Measurements from ENCODE around the gene KATNBL1.

KATNBL1 gene

DNA sequence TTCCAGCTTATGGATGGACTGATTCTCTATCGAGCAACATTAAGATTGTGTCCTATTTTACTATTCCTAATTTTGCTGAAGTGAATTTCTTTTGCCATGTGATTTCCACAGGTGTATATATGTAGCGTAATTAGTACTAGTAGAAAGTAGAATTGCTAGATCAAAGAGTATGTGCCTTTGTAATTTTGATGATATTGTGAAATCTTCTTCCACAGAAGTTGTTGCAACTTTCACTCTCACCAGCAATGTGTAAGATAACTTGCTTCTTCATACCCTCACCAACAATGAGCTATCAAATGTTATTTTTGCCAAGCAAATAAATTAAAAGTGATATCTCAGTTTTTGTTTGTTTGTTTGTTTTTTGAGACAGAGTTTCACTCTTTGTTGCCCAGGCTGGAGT, 102.6 kb downstream of the KATNBL1 start:
- ChIA-PET CTCF (no interaction called here), POLR2A (ENCODE audit: low non-redundant PET) (no interaction called here)
- TF ChIP-seq, protein P1, sequence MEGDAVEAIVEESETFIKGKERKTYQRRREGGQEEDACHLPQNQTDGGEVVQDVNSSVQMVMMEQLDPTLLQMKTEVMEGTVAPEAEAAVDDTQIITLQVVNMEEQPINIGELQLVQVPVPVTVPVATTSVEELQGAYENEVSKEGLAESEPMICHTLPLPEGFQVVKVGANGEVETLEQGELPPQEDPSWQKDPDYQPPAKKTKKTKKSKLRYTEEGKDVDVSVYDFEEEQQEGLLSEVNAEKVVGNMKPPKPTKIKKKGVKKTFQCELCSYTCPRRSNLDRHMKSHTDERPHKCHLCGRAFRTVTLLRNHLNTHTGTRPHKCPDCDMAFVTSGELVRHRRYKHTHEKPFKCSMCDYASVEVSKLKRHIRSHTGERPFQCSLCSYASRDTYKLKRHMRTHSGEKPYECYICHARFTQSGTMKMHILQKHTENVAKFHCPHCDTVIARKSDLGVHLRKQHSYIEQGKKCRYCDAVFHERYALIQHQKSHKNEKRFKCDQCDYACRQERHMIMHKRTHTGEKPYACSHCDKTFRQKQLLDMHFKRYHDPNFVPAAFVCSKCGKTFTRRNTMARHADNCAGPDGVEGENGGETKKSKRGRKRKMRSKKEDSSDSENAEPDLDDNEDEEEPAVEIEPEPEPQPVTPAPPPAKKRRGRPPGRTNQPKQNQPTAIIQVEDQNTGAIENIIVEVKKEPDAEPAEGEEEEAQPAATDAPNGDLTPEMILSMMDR (conservative IDR thresholded peaks at IDR 0.05; ENCODE audit: low read depth), result no peak
- no peak overlapping the region for H3K27ac ChIP-seq
- DNase-seq (ENCODE audit: low spot score), result no peak

DNA sequence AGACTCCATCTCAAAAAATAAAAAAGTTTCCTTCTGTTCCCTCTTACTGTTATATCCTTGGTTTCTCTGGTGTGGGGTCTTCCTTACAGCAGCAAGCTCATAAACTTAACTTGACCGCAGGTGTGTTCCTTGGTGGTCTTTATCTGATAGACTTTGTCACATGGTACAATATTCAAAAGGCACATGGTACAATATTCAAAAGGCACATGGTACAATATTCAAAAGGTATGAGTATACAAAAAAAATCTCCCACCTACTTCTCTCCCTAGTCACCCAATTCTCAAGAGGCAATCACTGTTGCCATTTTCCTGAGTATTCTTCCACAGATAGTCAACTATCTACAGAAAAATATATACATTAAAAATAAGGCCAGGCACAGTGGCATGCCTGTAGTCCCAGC, 103.5 kb downstream of the KATNBL1 start:
- H3K27ac ChIP-seq, result no peak overlapping the region
- TF ChIP-seq, protein P1 (conservative IDR thresholded peaks at IDR 0.05; ENCODE audit: low read depth), result no peak
- no peak for DNase-seq (ENCODE audit: low spot score)
- ChIA-PET POLR2A (ENCODE audit: low non-redundant PET) (no interaction called here), CTCF (no interaction called here)

DNA sequence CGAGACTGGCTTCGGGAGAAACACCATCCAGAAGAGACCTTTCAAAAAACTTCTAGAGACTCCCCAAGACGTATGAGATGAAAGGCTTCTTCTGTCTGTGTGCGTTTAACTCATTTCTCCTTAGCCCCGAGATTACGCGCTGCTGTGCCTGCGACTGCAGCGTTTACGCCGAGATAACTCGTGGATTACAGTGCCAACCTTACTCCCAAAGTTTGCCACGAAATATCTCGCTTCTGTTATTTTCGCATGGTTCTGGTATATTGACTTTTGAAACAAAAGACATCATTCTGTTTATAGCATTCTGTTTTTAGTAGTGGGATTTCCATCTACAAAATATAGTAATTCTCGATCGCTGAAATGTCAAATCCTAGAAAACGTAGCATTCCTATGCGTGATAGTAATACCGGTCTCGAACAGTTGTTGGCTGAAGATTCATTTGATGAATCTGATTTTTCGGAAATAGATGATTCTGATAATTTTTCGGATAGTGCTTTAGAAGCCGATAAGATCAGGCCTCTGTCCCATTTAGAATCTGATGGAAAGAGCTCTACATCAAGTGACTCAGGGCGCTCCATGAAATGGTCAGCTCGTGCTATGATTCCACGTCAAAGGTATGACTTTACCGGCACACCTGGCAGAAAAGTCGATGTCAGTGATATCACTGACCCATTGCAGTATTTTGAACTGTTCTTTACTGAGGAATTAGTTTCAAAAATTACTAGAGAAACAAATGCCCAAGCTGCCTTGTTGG, 107.5 kb downstream of the KATNBL1 start:
- POLR2A ChIA-PET (ENCODE audit: low non-redundant PET), result interaction anchor here (0.5 to 0.6 kb wide), 2 partner anchors 15 to 240 kb away, joined by 3 to 7 read pairs; no protein-coding TSS in a partner anchor
- TF ChIP-seq, protein P1 (conservative IDR thresholded peaks at IDR 0.05; ENCODE audit: low read depth), result no peak
- CTCF ChIA-PET, result interaction anchor here (0.5 to 1.2 kb wide), 3 partner anchors 82 to 265 kb away, joined by 3 to 4 read pairs (median 3); partner anchors contain the start of genes KATNBL1 and LPCAT4
- peak overlapping the region; percentile 82 for H3K27ac ChIP-seq
- DNase-seq (ENCODE audit: low spot score), result no peak

DNA sequence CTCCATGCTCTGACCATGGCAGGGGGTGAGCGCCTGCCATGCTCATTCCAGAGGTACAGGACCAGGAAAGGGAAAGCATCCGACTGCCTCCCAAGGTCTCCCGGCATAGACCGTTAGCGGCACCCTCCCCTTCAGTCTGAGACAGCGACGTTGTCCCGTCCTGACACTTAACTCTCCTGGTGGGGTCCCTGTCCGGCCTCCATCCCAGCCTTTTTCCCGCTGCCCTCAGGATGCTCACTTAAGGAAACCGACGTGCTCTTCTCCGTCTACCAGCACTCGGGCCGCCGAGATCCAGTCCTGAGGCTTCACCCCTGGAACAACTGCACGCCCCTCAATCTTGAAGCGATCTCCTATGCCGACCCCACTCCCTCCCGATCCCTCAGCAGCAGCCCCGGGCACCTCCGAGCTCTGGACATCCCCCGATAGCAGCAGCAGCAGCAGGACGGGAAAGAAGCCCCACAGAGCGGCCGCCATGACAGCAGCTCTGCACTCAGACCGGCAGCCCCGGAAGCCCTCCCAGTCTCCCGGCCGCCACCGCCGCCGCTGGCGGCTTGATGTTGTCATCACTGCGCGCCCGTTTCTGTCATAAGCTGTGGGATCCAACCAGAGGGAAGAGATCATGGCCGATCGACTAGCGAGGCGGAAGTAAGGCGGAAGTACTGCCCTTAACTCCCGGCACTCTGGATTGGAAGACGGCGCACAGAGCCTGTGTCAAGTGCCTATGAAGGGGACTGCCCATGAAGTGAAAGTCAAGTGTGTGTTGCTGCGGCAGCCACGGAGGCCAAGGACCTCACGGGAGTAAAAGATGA, 108.3 kb downstream of the KATNBL1 start, which contains the start of the genes EMC7 and PGBD4:
Gene EMC7 (minus strand): TSS at position 497 of the 809 bp plus-strand sequence. CDS start 23 bp downstream, at position 474.
Gene PGBD4 (plus strand): TSS at position 718 of the 809 bp plus-strand sequence. CDS start 449 bp downstream, outside the sequence.
- peak within 1 kb of the TSS; percentile 82 for H3K27ac ChIP-seq
- peak; percentile 98 for DNase-seq (ENCODE audit: low spot score)
- ChIA-PET POLR2A (ENCODE audit: low non-redundant PET) (interaction anchor here (0.5 to 0.6 kb wide), 2 partner anchors 14 to 241 kb away, joined by 3 to 7 read pairs; no protein-coding TSS in a partner anchor), CTCF (no interaction called here)
- TF ChIP-seq, protein P1 (conservative IDR thresholded peaks at IDR 0.05; ENCODE audit: low read depth), result no peak

DNA sequence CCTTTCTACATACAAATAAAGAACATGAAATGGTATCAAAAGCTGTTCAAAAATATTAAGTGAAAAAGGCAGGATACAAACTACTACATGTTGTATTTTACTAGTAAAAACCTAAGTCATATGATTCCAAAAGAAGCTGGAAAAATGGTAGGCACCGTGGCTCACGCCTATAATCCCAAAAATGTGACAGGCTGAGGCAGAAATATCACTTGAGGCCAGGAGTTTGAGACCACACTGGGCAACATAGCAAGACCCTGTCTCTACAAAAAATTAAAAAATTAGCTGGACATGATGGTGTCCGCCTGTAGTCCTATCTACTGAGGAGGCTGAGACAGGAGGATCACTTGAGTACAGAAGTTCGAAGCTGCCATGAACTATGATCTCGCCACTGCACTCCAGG, 110.0 kb downstream of the KATNBL1 start:
- DNase-seq (ENCODE audit: low spot score), result no peak
- TF ChIP-seq, protein P1 (conservative IDR thresholded peaks at IDR 0.05; ENCODE audit: low read depth), result no peak
- ChIA-PET POLR2A (ENCODE audit: low non-redundant PET) (no interaction called here), CTCF (interaction anchor here (0.5 kb wide), 1 partner anchor 231 kb away, joined by 4 read pairs; no protein-coding TSS in a partner anchor)
- H3K27ac ChIP-seq, result no peak overlapping the region

Data from RWPE1 (cell line).